Neural progenitor cell (in vitro differentiated cells): ENCODE measurements around the gene KLHDC3.

ENCODE experiments used
- CTCF ChIP-seq: fragments of 200-600 bp; sonication (generic); IDR thresholded peaks from 2 replicates; pipeline ENCODE4 v1.5.1; 2017; ENCODE audit warnings: antibody characterized with exemption, mild to moderate bottlenecking
- EZH2 ChIP-seq: fragments of 200-600 bp; sonication (generic); IDR thresholded peaks from 2 replicates; pipeline ENCODE4 v1.6.1; 2017; ENCODE audit warnings: antibody characterized with exemption, mild to moderate bottlenecking, moderate library complexity
- EZH2phosphoT487 ChIP-seq: fragments of 200-600 bp; sonication (generic); IDR thresholded peaks from 2 replicates; pipeline ENCODE4 v1.6.1; 2017; ENCODE audit warnings: antibody characterized with exemption

DNA sequence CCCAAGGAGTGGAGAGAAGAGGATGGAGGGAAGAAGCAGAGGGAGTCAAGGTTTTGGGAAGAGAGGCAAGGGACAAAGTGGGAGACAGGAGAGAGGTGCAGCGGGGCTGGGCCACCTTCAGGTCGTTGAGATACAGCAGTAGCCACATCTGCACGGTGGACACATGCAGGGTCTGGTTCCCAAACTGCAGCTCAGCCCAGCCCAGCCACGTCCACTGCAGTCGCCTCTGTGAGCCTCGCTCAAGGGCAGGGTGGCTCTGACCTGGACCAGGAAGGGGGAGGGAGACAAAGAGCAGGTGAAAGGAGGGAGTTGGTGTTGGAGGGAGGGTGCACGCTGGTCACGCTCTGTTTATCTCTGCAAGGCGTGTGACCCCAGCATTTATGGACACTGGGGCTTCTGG is 24.7 kb downstream of the KLHDC3 start:
- no peak for TF ChIP-seq EZH2
- TF ChIP-seq CTCF, result no peak
- TF ChIP-seq EZH2phosphoT487, result no peak
